CD1c-positive myeloid dendritic cell (primary cell): Measurements from ENCODE around the gene PEDS1.
"Not testable (repeated sequence)": the region's sequence is repeated elsewhere in the genome, so short reads cannot be mapped to it uniquely, and the experiment has no call there.

Experiments used
- DNase-seq: peaks from one replicate; pipeline ENCODE4 v3.0.0-alpha.2; 2016; ENCODE audit errors: extremely low spot score

PEDS1 gene

DNA sequence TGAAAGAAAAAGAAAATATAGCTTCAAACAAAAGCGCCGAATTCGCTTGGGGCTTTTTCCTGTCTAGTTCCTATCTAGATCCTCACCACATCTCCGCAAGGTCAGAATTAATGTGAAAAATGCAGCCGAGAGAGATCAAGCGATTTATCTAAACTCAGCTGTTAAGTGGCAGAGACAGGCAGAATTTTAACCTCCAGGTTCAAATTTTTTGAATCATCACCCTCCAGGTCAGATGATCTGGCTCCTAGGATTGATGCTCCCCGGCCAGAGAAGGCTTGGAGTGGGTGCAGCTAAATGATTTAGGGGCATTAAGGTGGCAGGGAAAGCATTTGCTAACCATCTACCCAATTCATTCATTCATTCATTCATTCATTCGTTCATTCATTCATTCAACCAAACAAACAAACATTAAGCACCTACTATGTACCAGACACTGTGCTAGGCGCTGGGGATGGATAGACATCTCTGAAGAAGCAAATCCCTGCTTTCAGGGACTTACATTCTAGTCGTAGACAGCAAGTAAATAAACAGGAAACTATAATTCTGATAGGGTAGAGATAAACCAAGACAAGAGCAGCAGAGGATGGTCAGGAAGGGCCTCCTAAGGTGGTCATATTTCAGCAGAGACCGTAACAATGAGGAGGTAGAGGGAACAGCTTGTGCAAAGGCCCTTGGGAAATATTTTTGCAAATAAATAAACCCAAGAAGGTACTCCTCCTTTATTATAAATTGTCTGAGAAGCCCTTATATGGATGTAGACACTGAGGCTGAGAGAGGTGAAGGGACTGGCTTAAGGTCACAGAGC is 39.9 kb downstream of the PEDS1 start:
- DNase-seq, result no peak

DNA sequence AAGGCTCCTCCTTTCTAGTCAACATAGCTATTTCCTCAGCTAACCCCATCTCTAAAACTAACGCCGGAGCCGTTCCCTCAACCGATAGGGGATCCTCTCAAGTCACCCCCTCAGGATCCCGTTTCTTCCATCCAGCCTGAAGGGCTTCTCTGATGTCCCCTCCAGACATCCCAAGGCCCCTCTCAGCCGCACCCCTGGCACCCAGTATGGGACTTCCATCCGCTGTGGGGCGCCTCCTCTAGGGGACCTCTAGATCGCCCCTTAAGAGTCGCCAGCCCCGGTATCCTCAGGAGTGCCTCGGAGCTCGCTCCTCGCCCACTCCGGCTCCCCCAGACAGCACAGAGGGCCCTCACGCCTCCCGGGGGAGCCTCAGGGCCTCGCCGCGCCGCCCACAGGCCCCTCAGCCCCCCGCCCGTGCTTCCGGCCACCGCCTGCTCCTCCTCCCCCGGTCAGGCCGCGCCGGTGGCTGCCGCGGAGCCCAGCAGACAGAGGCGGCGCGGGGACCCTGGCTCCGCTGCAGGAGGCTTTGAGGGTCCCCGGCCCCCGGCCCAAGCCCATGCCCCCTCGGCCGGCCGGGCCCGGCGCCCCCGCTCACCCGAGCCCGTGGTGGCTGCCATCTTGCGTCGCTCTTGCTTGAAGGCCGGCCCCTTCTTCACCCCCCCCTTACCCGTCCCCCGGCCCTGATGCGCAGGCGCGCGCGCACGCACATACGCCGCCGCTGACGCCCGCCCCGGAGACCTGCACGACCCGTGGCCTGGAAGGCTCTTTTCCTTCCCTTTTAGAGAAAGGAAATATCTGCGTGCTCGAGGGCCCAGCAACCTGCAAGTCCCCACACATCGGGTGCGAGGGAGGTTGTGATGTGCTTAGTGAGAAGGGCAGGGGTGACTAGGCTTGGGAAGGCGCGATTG is 40.8 kb downstream of the PEDS1 start, which contains the start of gene UBE2V1:
TSS of gene UBE2V1 (minus strand) at position 639 of the 908 bp plus-strand sequence. CDS start at position 617, 22 bp downstream.
- peak; percentile 97 for DNase-seq

DNA sequence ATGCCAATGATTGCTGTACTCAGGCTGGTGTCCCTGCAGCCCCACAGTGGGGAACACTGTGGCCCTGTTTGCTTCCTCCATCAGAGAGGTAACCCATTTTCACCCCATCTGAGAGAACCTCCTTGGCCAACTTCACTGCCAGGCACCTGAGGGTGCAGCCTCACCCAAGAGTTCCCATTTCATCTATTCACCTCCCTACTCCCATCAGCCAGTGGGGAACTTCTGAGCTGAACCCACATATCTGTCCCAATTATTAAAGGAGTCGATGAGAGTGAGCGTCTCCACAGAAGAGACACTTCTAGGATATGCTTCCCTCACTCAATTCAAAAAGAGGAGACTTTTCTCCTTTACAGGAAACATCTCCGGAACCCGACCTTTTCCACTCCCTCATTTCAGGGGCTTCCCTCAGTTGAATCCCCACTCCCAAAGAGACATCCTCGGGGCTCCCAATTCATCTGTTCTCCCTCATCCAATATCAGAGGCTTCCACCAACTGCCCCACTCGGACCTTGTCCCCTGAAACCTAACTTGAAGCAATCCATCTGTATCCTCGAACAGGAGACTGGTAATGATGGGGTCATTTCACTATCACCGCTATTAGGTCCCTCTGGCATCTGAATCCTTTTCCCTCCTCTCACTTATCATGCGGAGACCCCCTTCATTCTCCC is 41.6 kb downstream of the PEDS1 start:
- no peak for DNase-seq

GRCh38 chr20:50111120-50111828 is 42.2 kb downstream of the PEDS1 start:
- DNase-seq, result no peak

- DNase-seq, result peak; percentile 85
These were observed 43.1 kb downstream of the PEDS1 start for GRCh38 chr20:50110141-50111047.

DNA sequence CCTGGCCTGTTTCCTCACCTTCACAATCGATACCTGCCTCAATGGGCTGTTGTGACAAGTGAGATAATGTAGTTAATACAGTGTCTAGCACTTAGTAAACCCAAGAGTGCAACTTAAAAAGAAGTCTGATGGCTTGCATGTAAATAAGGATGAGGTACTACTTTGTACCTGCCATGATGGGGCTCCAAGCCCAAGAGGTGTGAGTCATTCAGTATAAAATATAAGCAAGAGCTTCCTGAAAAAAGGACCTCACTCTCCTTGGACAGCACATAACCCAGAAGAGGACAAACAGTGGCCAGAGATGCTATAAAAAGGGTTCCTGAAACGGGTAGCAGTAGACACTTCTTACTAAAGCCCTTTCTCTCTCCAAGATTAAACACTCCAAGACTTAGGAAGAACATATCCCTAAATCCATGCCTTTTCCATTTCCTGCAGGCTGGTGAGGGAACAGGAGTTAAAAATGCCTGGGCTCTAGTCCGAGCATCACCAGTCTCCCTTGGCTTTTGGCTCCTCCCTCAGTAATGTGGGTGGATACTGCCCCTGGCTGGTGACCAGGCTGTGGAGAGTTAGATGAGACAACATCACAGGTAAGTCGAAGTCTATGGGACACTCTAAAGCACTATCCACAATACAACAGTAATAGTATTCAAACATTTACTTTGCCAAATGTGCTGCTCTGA is 44.8 kb downstream of the PEDS1 start:
- DNase-seq, result no peak

DNA sequence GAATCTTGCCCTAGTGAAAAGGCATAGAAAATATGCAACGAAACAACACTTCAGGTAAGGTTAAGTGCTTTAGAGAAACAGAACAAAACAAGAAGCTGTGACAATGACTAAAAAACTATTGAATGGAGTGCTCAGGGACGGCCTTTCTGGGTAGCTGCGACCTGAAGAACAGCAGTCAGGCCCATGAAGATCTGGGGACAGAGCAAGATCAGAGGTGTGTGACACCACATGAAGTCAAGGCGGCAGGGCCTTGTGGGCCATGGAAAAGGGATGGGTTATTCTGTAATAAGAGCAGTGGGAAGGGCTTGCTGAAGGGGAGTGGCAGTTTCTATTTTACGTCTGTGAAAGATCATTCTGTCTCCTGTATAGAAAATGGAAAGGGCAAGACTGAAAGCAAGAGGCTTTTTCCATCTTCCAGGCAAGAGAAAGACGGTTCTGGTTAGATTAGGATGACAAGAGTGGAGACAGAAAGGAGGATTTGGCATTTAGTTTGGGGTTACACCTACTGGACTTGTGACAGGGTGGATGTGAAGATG is 45.7 kb downstream of the PEDS1 start:
- DNase-seq, result no peak

DNA sequence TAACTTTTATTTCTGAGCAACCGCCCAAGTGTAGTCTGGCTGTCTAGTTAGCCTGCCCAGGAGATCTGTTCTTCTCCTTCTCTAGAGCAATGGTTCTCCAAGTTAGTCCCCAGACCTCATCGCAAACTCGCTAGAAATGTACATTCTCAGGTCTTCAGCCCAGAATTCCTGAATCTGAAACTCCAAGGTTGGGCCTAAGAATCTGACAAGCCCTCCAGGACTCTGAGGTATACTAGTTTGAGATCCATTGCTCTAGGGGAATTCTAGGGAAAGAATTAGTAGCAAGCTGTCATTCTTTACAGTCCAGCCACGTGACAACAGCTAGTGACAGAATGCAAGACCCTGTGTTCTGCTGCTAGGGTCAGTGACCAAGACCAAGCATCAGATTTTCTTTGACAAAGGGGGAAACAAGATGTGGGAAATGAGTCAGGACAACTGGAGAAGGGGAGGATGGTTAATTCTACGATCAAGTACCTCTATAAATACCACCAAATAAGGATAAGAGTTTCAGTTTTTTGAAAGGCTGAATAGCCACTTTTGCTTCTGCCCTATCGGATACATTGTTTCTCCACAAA is 46.4 kb downstream of the PEDS1 start:
- DNase-seq, result no peak

DNA sequence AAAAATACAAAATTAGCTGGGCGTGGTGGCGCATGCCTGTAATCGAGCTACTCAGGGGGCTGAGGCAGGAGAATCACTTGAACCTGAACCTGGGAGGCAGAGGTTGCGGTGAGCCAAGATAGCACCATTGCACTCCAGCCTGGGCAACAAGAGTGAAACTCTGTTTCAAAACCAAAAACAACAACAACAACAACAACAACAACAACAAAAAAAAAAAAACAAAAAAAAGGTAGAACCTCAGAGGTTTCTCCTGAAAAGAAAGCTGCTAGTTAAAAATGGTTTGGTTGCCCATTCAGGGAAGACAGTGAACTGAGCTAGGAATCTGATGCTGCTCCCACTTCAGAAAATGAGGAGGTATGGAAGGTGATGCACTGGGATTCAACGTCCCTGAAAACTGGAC is 46.9 kb downstream of the PEDS1 start:
- DNase-seq, result not testable (repeated sequence)
